Measurements from ENCODE around the gene C2CD2L.
A peak's percentile ranks its signal among the peaks of the same experiment; 100 is the strongest.

Gene C2CD2L

DNA sequence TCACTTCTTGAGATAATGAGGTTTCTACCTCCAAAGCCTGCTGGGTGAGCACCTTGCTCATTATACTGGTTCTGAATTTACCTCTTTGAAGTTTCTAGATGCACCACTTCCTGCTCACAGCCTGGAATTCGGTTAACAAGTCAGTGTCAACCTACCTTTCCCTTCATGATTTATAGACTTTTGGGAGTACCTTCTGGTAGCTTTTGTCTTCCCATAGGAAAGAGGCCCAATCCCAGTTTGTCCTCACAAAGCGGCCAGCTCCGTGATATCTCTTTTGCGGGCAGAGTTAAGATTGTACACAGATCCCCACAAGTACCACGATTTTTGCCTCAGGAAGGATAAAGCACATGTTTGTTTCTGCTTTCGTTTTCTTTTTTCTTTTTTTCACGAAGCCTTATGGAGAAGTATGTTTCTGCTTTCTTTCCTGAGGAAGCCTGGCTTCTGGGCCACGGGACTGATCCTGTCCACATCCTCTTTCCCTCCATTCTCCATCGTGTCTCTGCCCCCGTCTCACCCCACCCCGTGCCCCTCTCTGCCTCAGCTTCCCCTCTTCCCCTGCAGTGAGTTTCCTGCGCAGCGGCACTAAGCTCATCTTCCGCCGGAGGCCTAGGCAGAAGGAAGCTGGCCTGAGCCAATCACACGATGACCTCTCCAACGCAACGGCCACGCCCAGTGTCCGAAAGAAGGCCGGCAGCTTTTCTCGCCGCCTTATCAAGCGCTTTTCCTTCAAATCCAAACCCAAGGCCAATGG lies 8.5 kb downstream of the C2CD2L start:
- Mint-ChIP-seq H3K36me3 (ENCODE audit: low read depth) (peaks cover 55% of the 10 kb centered on the region), H3K9me3 (no peaks in the 10 kb centered on the region), H3K4me3 (peak overlapping the region; percentile 79), H3K27ac (peak overlapping the region; percentile 95), H3K27me3 (ENCODE audit: low read depth) (no peaks in the 10 kb centered on the region), H3K4me1 (ENCODE audit: low read depth) (peaks cover 23% of the 10 kb centered on the region)
- no peak for DNase-seq (ENCODE audit: low spot score)

GRCh38 chr11:119116235-119116594 lies 9.1 kb downstream of the C2CD2L start:
- Mint-ChIP-seq H3K4me3 (peak overlapping the region; percentile 79), H3K9me3 (no peaks in the 10 kb centered on the region), H3K36me3 (ENCODE audit: low read depth) (peaks cover 52% of the 10 kb centered on the region), H3K27ac (peak overlapping the region; percentile 95), H3K27me3 (ENCODE audit: low read depth) (no peaks in the 10 kb centered on the region), H3K4me1 (ENCODE audit: low read depth) (peaks cover 28% of the 10 kb centered on the region)
- no peak for DNase-seq (ENCODE audit: low spot score)

DNA sequence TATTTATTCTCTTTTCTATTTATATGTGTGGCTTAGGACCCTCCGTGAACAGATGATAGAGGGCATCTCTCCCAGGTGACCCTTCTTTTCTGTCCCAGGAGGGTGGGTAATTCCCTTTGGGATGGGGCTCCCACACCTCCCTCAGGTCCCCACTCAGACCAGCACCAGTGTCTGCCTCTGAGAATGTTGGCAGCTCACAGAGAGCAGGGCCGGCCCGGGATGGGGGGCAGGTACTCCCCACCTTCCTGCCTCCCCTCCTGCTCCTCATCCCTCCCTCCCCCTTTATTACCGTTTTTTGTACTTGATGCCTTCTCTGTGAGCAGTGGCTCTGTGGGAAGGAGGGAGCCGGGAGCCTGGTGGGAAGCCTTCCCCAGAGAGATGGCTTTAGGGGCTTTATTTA lies 9.5 kb downstream of the C2CD2L start:
- peak overlapping the region; percentile 46 for H3K4me3 Mint-ChIP-seq
- H3K9me3 Mint-ChIP-seq, result no peaks in the 10 kb centered on the region
- no peak for DNase-seq (ENCODE audit: low spot score)
- H3K4me1 Mint-ChIP-seq (ENCODE audit: low read depth), result peaks cover 28% of the 10 kb centered on the region
- peaks cover 50% of the 10 kb centered on the region for H3K36me3 Mint-ChIP-seq (ENCODE audit: low read depth)
- no peaks in the 10 kb centered on the region for H3K27me3 Mint-ChIP-seq (ENCODE audit: low read depth)
- H3K27ac Mint-ChIP-seq, result peak overlapping the region; percentile 39

- H3K4me3 Mint-ChIP-seq, result no peak overlapping the region
- DNase-seq (ENCODE audit: low spot score), result no peak
- H3K4me1 Mint-ChIP-seq (ENCODE audit: low read depth), result peaks cover 32% of the 10 kb centered on the region
- H3K36me3 Mint-ChIP-seq (ENCODE audit: low read depth), result peaks cover 47% of the 10 kb centered on the region
- H3K27me3 Mint-ChIP-seq (ENCODE audit: low read depth), result no peaks in the 10 kb centered on the region
- no peak overlapping the region for H3K27ac Mint-ChIP-seq
- H3K9me3 Mint-ChIP-seq, result no peaks in the 10 kb centered on the region
These were observed 10.0 kb downstream of the C2CD2L start for GRCh38 chr11:119117004-119117706.

GRCh38 chr11:119118227-119118626 lies 11.1 kb downstream of the C2CD2L start:
- Mint-ChIP-seq H3K4me3 (no peak overlapping the region), H3K27me3 (ENCODE audit: low read depth) (no peaks in the 10 kb centered on the region), H3K9me3 (no peaks in the 10 kb centered on the region), H3K4me1 (ENCODE audit: low read depth) (peaks cover 37% of the 10 kb centered on the region), H3K36me3 (ENCODE audit: low read depth) (peaks cover 43% of the 10 kb centered on the region), H3K27ac (no peak overlapping the region)
- DNase-seq (ENCODE audit: low spot score), result no peak

DNA sequence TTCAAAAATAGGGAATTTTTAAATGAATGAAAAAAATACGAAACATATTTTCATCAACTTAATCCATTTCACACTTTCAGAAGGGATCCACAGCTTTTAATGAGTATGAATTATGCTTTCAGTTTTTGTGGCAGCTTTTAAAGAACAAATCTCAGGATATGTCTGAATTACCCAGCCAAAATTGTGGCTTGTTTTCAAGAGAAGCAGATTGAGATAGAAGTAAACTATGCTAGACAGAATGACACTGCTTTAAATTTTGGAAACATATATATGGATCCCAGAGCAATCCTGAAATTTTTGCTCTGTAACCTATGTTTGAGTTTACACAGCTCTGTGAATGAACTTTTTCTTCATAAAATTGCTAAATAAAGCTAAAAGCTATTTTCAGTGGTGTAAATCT lies 11.8 kb downstream of the C2CD2L start:
- Mint-ChIP-seq H3K9me3 (no peaks in the 10 kb centered on the region), H3K4me3 (no peak overlapping the region), H3K36me3 (ENCODE audit: low read depth) (peaks cover 41% of the 10 kb centered on the region), H3K27me3 (ENCODE audit: low read depth) (no peaks in the 10 kb centered on the region), H3K27ac (no peak overlapping the region), H3K4me1 (ENCODE audit: low read depth) (peaks cover 40% of the 10 kb centered on the region)
- DNase-seq (ENCODE audit: low spot score), result no peak

GRCh38 chr11:119120639-119121007 lies 13.5 kb downstream of the C2CD2L start:
- H3K4me3 Mint-ChIP-seq, result peak overlapping the region; percentile 95
- H3K27me3 Mint-ChIP-seq (ENCODE audit: low read depth), result no peaks in the 10 kb centered on the region
- peaks cover 31% of the 10 kb centered on the region for H3K4me1 Mint-ChIP-seq (ENCODE audit: low read depth)
- H3K9me3 Mint-ChIP-seq, result no peaks in the 10 kb centered on the region
- DNase-seq (ENCODE audit: low spot score), result no peak
- peak overlapping the region; percentile 82 for H3K27ac Mint-ChIP-seq
- peaks cover 36% of the 10 kb centered on the region for H3K36me3 Mint-ChIP-seq (ENCODE audit: low read depth)

DNA sequence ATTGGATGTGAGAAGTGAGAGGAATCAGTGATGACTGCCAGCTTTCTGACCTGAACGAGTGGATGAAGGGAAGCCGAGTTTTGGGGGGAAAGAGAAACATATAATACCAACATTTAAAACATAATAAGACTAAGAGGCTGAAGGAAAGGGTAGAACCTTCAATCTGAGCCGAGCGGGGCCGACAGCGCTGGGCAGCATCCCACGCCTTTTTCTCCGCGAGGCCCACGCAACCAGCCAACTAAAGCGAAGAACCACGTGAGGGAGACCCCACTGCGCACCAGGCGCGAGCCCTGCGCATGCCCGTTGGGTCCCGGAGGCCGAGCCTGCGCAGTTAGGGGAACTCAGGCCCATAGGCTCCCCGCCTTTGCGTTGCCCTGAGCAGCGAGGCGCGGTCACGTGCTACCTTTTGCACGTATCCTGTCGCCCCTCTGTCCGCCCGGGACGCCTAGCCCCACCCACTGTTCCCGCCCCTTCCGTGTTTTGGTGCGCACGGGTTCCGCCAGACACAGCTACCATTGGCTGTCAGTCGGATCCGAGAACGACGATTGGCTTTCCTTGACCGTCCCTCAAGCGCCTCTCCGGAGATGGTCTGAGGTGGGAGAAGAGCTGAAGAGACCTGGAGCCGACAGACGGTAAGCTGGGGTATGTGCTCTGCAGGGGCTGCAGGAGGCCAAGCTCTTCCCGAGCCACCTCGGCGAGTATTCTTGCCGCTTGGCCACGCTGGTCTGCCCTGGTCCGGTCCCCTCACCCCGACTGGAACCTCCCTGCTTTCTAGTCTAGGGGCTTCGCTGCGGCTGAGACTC lies 14.1 kb downstream of the C2CD2L start, which contains the start of gene HINFP:
HINFP (plus strand) TSS at position 573 of the 803 bp plus-strand sequence. CDS start 5,365 bp downstream, outside the sequence.
- peak; percentile 99 for DNase-seq (ENCODE audit: low spot score)
- H3K36me3 Mint-ChIP-seq (ENCODE audit: low read depth), result peaks cover 30% of the 10 kb centered on the region
- H3K4me3 Mint-ChIP-seq, result peak within 1 kb of the TSS; percentile 95
- peak within 1 kb of the TSS; percentile 82 for H3K27ac Mint-ChIP-seq
- no peaks in the 10 kb centered on the region for H3K9me3 Mint-ChIP-seq
- peaks cover 26% of the 10 kb centered on the region for H3K4me1 Mint-ChIP-seq (ENCODE audit: low read depth)
- no peaks in the 10 kb centered on the region for H3K27me3 Mint-ChIP-seq (ENCODE audit: low read depth)

DNA sequence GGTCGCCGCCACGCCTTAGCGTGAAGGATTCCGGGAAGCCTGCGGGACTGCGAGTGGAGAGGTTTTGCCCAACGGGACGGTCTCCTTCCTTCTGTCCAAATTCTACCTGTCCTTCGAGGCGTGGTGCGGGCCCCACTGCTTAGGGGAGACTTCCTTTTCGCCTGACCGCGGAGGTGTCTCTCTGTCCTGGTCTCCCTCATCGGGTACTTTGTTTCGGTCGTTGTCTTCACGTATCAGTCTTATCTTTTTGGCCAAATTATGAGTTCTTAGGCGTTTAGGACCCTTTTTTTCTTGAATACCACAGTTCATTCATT lies 14.6 kb downstream of the C2CD2L start:
- H3K4me3 Mint-ChIP-seq, result peak overlapping the region; percentile 95
- no peaks in the 10 kb centered on the region for H3K9me3 Mint-ChIP-seq
- no peak for DNase-seq (ENCODE audit: low spot score)
- peaks cover 29% of the 10 kb centered on the region for H3K36me3 Mint-ChIP-seq (ENCODE audit: low read depth)
- no peaks in the 10 kb centered on the region for H3K27me3 Mint-ChIP-seq (ENCODE audit: low read depth)
- peak overlapping the region; percentile 82 for H3K27ac Mint-ChIP-seq
- peaks cover 27% of the 10 kb centered on the region for H3K4me1 Mint-ChIP-seq (ENCODE audit: low read depth)

- H3K9me3 Mint-ChIP-seq, result no peaks in the 10 kb centered on the region
- no peaks in the 10 kb centered on the region for H3K27me3 Mint-ChIP-seq (ENCODE audit: low read depth)
- peaks cover 26% of the 10 kb centered on the region for H3K4me1 Mint-ChIP-seq (ENCODE audit: low read depth)
- H3K36me3 Mint-ChIP-seq (ENCODE audit: low read depth), result peaks cover 35% of the 10 kb centered on the region
- H3K27ac Mint-ChIP-seq, result no peak overlapping the region
- no peak overlapping the region for H3K4me3 Mint-ChIP-seq
- no peak for DNase-seq (ENCODE audit: low spot score)
These were observed 18.7 kb downstream of the C2CD2L start for GRCh38 chr11:119125821-119126220.

- peak overlapping the region; percentile 21 for H3K27ac Mint-ChIP-seq
- DNase-seq (ENCODE audit: low spot score), result no peak
- peaks cover 42% of the 10 kb centered on the region for H3K36me3 Mint-ChIP-seq (ENCODE audit: low read depth)
- H3K27me3 Mint-ChIP-seq (ENCODE audit: low read depth), result no peaks in the 10 kb centered on the region
- H3K4me1 Mint-ChIP-seq (ENCODE audit: low read depth), result peaks cover 23% of the 10 kb centered on the region
- no peaks in the 10 kb centered on the region for H3K9me3 Mint-ChIP-seq
- H3K4me3 Mint-ChIP-seq, result no peak overlapping the region
These were observed 19.6 kb downstream of the C2CD2L start for GRCh38 chr11:119126675-119127268.

DNA sequence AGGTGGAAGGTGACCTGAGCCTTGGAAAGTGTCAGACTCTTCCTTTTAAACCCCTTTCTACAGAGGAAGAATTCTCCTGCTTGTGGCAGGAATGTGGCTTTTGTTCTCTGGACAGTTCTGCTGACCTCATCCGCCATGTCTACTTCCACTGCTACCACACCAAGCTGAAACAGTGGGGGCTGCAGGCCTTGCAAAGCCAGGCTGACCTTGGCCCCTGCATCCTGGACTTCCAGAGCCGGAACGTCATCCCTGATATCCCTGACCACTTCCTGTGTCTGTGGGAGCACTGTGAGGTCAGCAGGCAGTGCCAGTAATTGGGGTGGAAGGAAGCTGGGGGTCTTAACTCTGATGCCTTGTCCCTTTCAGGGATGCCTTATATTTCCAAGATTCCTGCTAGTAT lies 23.5 kb downstream of the C2CD2L start:
- peaks cover 10% of the 10 kb centered on the region for H3K4me1 Mint-ChIP-seq (ENCODE audit: low read depth)
- no peak for DNase-seq (ENCODE audit: low spot score)
- H3K27me3 Mint-ChIP-seq (ENCODE audit: low read depth), result no peaks in the 10 kb centered on the region
- no peak overlapping the region for H3K4me3 Mint-ChIP-seq
- peaks cover 50% of the 10 kb centered on the region for H3K36me3 Mint-ChIP-seq (ENCODE audit: low read depth)
- no peak overlapping the region for H3K27ac Mint-ChIP-seq
- H3K9me3 Mint-ChIP-seq, result no peaks in the 10 kb centered on the region

DNA sequence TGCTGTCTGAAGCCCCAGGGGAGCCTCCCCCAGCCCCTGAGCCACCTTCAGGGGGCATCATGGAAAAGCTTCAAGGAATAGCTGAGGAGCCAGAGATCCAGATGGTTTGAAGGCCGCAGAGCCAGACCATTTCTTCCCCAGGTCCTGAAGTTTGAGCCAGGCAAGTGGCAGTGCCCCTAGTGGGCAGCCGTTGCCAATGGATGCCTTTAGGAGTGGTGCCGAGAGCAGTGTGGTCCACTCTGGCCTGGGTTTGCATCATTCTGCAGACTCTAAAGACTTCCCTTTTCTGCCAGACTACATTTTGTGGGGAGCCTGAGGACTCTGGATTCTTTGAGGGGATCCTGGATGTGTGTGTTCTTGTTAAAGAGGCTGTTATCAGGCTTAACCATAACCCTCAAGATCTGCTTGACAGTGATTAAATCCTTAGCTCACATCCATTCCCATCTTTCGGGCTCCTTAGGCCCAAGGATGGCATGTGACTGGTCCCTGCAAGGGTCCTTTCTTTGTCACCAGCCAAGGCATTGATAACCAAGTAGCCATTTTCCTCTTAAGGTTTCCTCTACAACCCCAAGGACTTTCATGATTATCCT lies 27.3 kb downstream of the C2CD2L start:
- peaks cover 37% of the 10 kb centered on the region for H3K36me3 Mint-ChIP-seq (ENCODE audit: low read depth)
- DNase-seq (ENCODE audit: low spot score), result no peak
- no peak overlapping the region for H3K27ac Mint-ChIP-seq
- no peak overlapping the region for H3K4me3 Mint-ChIP-seq
- peaks cover 13% of the 10 kb centered on the region for H3K27me3 Mint-ChIP-seq (ENCODE audit: low read depth)
- H3K4me1 Mint-ChIP-seq (ENCODE audit: low read depth), result peaks cover 5% of the 10 kb centered on the region
- H3K9me3 Mint-ChIP-seq, result no peaks in the 10 kb centered on the region
